Activated CD8-positive, alpha-beta T cell treated with anti-CD3 and anti-CD28 coated beads for 36 hours (primary cell): ENCODE data around the gene TUNAR. TPM values are rescaled to one million over a fixed set of nuclear protein-coding genes. Genes with fewer than 3 reads are reported as not detected.

Source experiments
- ATAC-seq: fragments of 200-7000 bp; cut with Tn5 transposase; one replicate; pipeline ENCODE4 v1.10.0; 2021; ENCODE audit warnings: mild to moderate bottlenecking, moderate library complexity
- CTCF ChIA-PET: fragments of 350-600 bp; sonication (Branson Sonifier 250); formaldehyde crosslinking; loops from one replicate; lab custom pipeline; 2021; ENCODE audit warnings: antibody characterized with exemption; lab: Charles Lee
- POLR2A ChIA-PET: fragments of 350-600 bp; sonication (Branson Sonifier 250); formaldehyde crosslinking; loops from one replicate; lab custom pipeline; 2021; ENCODE audit warnings: antibody characterized with exemption; lab: Charles Lee
- DNase-seq: peaks from one replicate; pipeline ENCODE4 v3.0.0-alpha.2; 2020
- H3K27ac Mint-ChIP-seq: one replicate; pipeline ENCODE4 v1.8.0; 2021; ENCODE audit warnings: mild to moderate bottlenecking, mixed read lengths
- H3K27me3 Mint-ChIP-seq: one replicate; pipeline ENCODE4 v1.8.0; 2021; ENCODE audit warnings: mixed read lengths
- H3K36me3 Mint-ChIP-seq: one replicate; pipeline ENCODE4 v1.8.0; 2021; ENCODE audit warnings: low read depth, mixed read lengths
- H3K4me1 Mint-ChIP-seq: one replicate; pipeline ENCODE4 v1.8.0; 2021; ENCODE audit warnings: low read depth, mixed read lengths
- H3K4me3 Mint-ChIP-seq: one replicate; pipeline ENCODE4 v1.8.0; 2021; ENCODE audit warnings: mild to moderate bottlenecking, moderate library complexity, mixed read lengths
- H3K9me3 Mint-ChIP-seq: one replicate; pipeline ENCODE4 v1.8.0; 2021; ENCODE audit warnings: mixed read lengths
- CTCF ChIP-seq: fragments of 200-600 bp; IDR thresholded peaks from one replicate; pipeline ENCODE4 v1.8.0; 2022; ENCODE audit warnings: antibody characterized with exemption, mild to moderate bottlenecking
- intact Hi-C: fragments of 100-400 bp; cut with micrococcal nuclease; formaldehyde crosslinking; loops from one replicate; pipeline ENCODE4 v1.10.0; 2022
- total RNA-seq, 2 experiments: library from RNA; stranded (reverse); gene quantifications; one replicate each; pipeline ENCODE4 v1.2.3, GENCODE V29; 2021

The TUNAR gene
- total RNA-seq, 2 experiments from 2014 or later = not detected

- Mint-ChIP-seq H3K36me3 (no peaks in the 10 kb centered on the region), H3K27ac (no peak overlapping the region), H3K27me3 (peaks cover 3% of the 10 kb centered on the region), H3K4me1 (no peaks in the 10 kb centered on the region), H3K9me3 (no peaks in the 10 kb centered on the region), H3K4me3 (no peak overlapping the region)
- intact Hi-C loops = no loop called here
- no peak for TF ChIP-seq CTCF
- DNase-seq (no peak), ATAC-seq (no peak)
- ChIA-PET POLR2A (no interaction called here), CTCF (no interaction called here)
These were observed 41.8 kb downstream of the TUNAR start for GRCh38 chr14:95918466-95918865.

- no peak overlapping the region for H3K27ac Mint-ChIP-seq
- intact Hi-C loops = no loop called here
- ChIA-PET POLR2A (no interaction called here), CTCF (interaction anchor here (1.0 kb wide), 1 partner anchor 361 kb away, joined by 4 read pairs; no protein-coding TSS in a partner anchor)
- ATAC-seq = no peak
- peaks cover 8% of the 10 kb centered on the region for H3K27me3 Mint-ChIP-seq
- H3K36me3 Mint-ChIP-seq = no peaks in the 10 kb centered on the region
- H3K9me3 Mint-ChIP-seq = no peaks in the 10 kb centered on the region
- TF ChIP-seq CTCF = no peak
- no peaks in the 10 kb centered on the region for H3K4me1 Mint-ChIP-seq
- H3K4me3 Mint-ChIP-seq = no peak overlapping the region
- DNase-seq = no peak
These were observed 44.3 kb downstream of the TUNAR start for GRCh38 chr14:95920769-95921438.

- ATAC-seq (no peak), DNase-seq (no peak)
- intact Hi-C loops = no loop called here
- H3K9me3 Mint-ChIP-seq = no peaks in the 10 kb centered on the region
- ChIA-PET POLR2A (no interaction called here), CTCF (no interaction called here)
- no peak for TF ChIP-seq CTCF
- no peak overlapping the region for H3K27ac Mint-ChIP-seq
- no peaks in the 10 kb centered on the region for H3K36me3 Mint-ChIP-seq
- peaks cover 8% of the 10 kb centered on the region for H3K27me3 Mint-ChIP-seq
- H3K4me3 Mint-ChIP-seq = no peak overlapping the region
- no peaks in the 10 kb centered on the region for H3K4me1 Mint-ChIP-seq
These were observed 45.4 kb downstream of the TUNAR start for GRCh38 chr14:95922080-95922479.

GRCh38 chr14:95928751-95929150 lies 52.1 kb downstream of the TUNAR start:
- intact Hi-C loops = no loop called here
- Mint-ChIP-seq H3K4me3 (no peak overlapping the region), H3K4me1 (no peaks in the 10 kb centered on the region), H3K27me3 (peaks cover 12% of the 10 kb centered on the region), H3K36me3 (no peaks in the 10 kb centered on the region), H3K27ac (no peak overlapping the region), H3K9me3 (no peaks in the 10 kb centered on the region)
- DNase-seq (no peak), ATAC-seq (no peak)
- ChIA-PET CTCF (no interaction called here), POLR2A (no interaction called here)
- TF ChIP-seq CTCF = no peak

GRCh38 chr14:95931384-95931783 lies 54.8 kb downstream of the TUNAR start:
- intact Hi-C loops = no loop called here
- Mint-ChIP-seq H3K4me1 (no peaks in the 10 kb centered on the region), H3K27me3 (peaks cover 13% of the 10 kb centered on the region), H3K9me3 (no peaks in the 10 kb centered on the region), H3K36me3 (no peaks in the 10 kb centered on the region), H3K4me3 (no peak overlapping the region), H3K27ac (no peak overlapping the region)
- ATAC-seq (no peak), DNase-seq (no peak)
- no peak for TF ChIP-seq CTCF
- ChIA-PET POLR2A (no interaction called here), CTCF (no interaction called here)
